HUES64 (cell line): ENCODE measurements around the gene PTPN2.

Experiments
- H3K27ac ChIP-seq: 2 replicates; pipeline ENCODE4 v1.7.0; 2013; ENCODE audit warnings: low read depth, low read length, inconsistent platforms
- H3K27me3 ChIP-seq: 2 replicates; pipeline ENCODE4 v1.6.1; 2013; ENCODE audit warnings: mild to moderate bottlenecking, low read length; ENCODE audit not compliant: insufficient read depth
- H3K36me3 ChIP-seq: 2 replicates; pipeline ENCODE4 v1.6.1; 2013; ENCODE audit warnings: mild to moderate bottlenecking, low read length; ENCODE audit not compliant: insufficient read depth
- H3K4me1 ChIP-seq: 2 replicates; pipeline ENCODE4 v1.6.1; 2013; ENCODE audit warnings: mild to moderate bottlenecking, low read length, moderate library complexity; ENCODE audit not compliant: insufficient read depth
- H3K4me3 ChIP-seq: 2 replicates; pipeline ENCODE4 v1.5.1; 2013; ENCODE audit warnings: mild to moderate bottlenecking, low read length, moderate library complexity
- H3K9ac ChIP-seq: 2 replicates; pipeline ENCODE4 v1.6.1; 2013; ENCODE audit warnings: mild to moderate bottlenecking, low read depth, low read length
- H3K9me3 ChIP-seq: 2 replicates; pipeline ENCODE4 v1.6.1; 2013; ENCODE audit warnings: low read depth, low read length; ENCODE audit not compliant: insufficient read depth
- WGBS: fragments of 150-250, 120-280 bp; methylation state at CpG from one replicate; pipeline ENCODE4 v1.1.7; 2013; ENCODE audit warnings: missing lambda C conversion rate; 5-methylcytosine and 5-hydroxymethylcytosine counted together

Gene PTPN2

GRCh38 chr18:12819841-12820240 lies 64.2 kb downstream of the PTPN2 start:
- Histone ChIP-seq H3K9me3 (no peaks in the 10 kb centered on the region), H3K4me1 (peaks cover 30% of the 10 kb centered on the region), H3K4me3 (no peak overlapping the region), H3K9ac (no peak overlapping the region), H3K27ac (no peak overlapping the region), H3K27me3 (no peaks in the 10 kb centered on the region), H3K36me3 (peaks cover 48% of the 10 kb centered on the region)
- WGBS: 73% methylated on average over 4 of the region's 5 CpGs

DNA sequence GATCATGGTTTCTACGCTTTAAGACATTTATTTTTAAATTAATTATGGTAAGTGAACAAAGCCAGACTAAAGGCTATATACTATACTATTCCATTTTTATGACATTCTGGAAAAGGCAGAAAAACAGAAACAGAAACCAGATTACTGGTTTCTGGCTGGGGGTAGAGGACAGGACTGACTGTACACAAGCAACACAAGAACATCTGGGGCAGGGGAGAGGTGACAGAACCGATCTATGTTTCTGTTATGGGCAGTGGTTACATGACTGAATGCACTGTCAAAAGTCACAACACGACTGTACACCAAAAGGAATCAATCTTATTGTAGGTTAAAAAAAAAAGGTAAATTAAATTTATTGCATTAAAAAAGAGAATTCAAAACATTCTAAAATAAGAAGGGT lies 64.7 kb downstream of the PTPN2 start:
- Histone ChIP-seq H3K4me1 (peaks cover 30% of the 10 kb centered on the region), H3K9ac (no peak overlapping the region), H3K9me3 (no peaks in the 10 kb centered on the region), H3K36me3 (peaks cover 47% of the 10 kb centered on the region), H3K27ac (no peak overlapping the region), H3K4me3 (no peak overlapping the region), H3K27me3 (no peaks in the 10 kb centered on the region)
- WGBS: 78% methylated on average over 1 of the region's 3 CpGs

- no peak overlapping the region for H3K27ac ChIP-seq
- H3K27me3 ChIP-seq: no peaks in the 10 kb centered on the region
- 93% methylated on average over 3 of the region's 3 CpGs for WGBS
- H3K4me3 ChIP-seq: no peak overlapping the region
- H3K4me1 ChIP-seq: peaks cover 30% of the 10 kb centered on the region
- peaks cover 50% of the 10 kb centered on the region for H3K36me3 ChIP-seq
- H3K9me3 ChIP-seq: no peaks in the 10 kb centered on the region
- H3K9ac ChIP-seq: no peak overlapping the region
Observed at GRCh38 chr18:12818243-12818642, 65.8 kb downstream of the PTPN2 start.

DNA sequence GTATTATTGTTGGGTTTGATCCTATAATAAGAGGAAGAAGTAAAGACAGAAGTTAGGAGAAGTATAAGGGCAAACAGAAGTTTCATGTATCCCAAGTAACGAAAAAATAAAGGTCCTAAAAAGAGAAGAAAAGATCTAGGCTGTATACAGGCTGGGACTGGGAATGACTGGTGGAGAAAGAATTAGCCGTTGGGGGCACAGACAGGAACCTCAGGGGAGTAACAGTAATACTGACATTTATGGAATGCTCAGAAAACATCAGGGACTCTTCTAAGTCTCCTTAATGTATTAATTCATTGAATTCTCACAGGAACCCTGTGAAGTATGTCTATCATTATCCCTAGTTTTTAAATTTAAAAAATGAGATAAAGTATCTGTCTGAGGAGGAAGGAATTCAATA lies 67.6 kb downstream of the PTPN2 start:
- Histone ChIP-seq H3K9me3 (no peaks in the 10 kb centered on the region), H3K9ac (no peak overlapping the region), H3K4me3 (no peak overlapping the region), H3K27me3 (no peaks in the 10 kb centered on the region), H3K27ac (no peak overlapping the region), H3K36me3 (peaks cover 55% of the 10 kb centered on the region), H3K4me1 (peaks cover 18% of the 10 kb centered on the region)
- WGBS: 91% methylated on average over 2 of the region's 2 CpGs

GRCh38 chr18:12811191-12811950 lies 72.7 kb downstream of the PTPN2 start:
- 93% methylated on average over 5 of the region's 6 CpGs for WGBS
- Histone ChIP-seq H3K27ac (no peak overlapping the region), H3K9me3 (no peaks in the 10 kb centered on the region), H3K4me3 (no peak overlapping the region), H3K4me1 (no peaks in the 10 kb centered on the region), H3K36me3 (peaks cover 43% of the 10 kb centered on the region), H3K27me3 (no peaks in the 10 kb centered on the region), H3K9ac (no peak overlapping the region)

- Histone ChIP-seq H3K4me1 (no peaks in the 10 kb centered on the region), H3K9ac (no peak overlapping the region), H3K36me3 (peaks cover 26% of the 10 kb centered on the region), H3K9me3 (no peaks in the 10 kb centered on the region), H3K27me3 (no peaks in the 10 kb centered on the region), H3K4me3 (no peak overlapping the region), H3K27ac (no peak overlapping the region)
- WGBS: 96% methylated on average over 1 of the region's 1 CpG
Observed at GRCh38 chr18:12803069-12803936, 80.7 kb downstream of the PTPN2 start.

DNA sequence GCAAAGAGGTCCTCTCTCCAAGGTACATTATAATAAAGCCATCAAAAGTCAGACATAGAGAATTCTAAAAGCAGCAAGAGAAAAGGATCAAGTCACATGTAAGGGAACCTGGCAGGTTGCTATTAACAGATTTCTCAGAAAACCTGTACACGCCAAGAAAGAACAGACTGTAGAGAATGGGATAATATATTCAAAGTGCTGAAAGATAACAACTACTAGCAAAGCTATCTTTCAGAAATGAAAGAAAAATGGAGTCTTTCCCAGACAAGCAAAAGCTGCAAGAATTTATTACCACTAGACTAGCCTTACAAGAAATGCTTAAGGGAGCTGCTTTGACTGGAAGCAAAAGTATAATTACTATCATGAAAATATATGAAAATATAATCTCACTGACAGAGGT lies 81.5 kb downstream of the PTPN2 start:
- 100% methylated on average over 1 of the region's 1 CpG for WGBS
- H3K36me3 ChIP-seq: peaks cover 34% of the 10 kb centered on the region
- H3K9ac ChIP-seq: no peak overlapping the region
- no peak overlapping the region for H3K4me3 ChIP-seq
- H3K9me3 ChIP-seq: no peaks in the 10 kb centered on the region
- no peak overlapping the region for H3K27ac ChIP-seq
- no peaks in the 10 kb centered on the region for H3K27me3 ChIP-seq
- no peaks in the 10 kb centered on the region for H3K4me1 ChIP-seq

DNA sequence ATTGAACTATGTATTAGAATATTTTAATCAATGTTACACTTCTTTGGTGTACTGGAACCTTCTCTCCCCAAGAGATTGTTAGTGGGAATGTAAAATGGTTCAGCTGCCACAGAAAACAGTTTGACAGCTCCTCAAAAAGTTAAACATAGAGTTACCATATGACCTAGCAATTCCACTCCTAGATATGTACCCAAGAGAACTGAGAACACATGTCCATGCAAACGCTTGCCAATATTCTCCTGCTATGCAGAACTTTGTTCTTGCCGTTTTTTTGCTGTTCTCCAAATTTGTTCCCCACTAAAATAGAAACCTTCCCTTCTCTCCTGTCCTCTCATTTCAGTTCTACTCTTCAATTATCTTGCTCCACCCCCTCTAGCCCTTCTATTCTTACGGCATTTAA lies 87.6 kb downstream of the PTPN2 start:
- no peak overlapping the region for H3K9ac ChIP-seq
- no peaks in the 10 kb centered on the region for H3K9me3 ChIP-seq
- no peak overlapping the region for H3K27ac ChIP-seq
- H3K27me3 ChIP-seq: no peaks in the 10 kb centered on the region
- no peaks in the 10 kb centered on the region for H3K4me1 ChIP-seq
- WGBS: 91% methylated on average over 2 of the region's 3 CpGs
- no peak overlapping the region for H3K4me3 ChIP-seq
- peaks cover 51% of the 10 kb centered on the region for H3K36me3 ChIP-seq

DNA sequence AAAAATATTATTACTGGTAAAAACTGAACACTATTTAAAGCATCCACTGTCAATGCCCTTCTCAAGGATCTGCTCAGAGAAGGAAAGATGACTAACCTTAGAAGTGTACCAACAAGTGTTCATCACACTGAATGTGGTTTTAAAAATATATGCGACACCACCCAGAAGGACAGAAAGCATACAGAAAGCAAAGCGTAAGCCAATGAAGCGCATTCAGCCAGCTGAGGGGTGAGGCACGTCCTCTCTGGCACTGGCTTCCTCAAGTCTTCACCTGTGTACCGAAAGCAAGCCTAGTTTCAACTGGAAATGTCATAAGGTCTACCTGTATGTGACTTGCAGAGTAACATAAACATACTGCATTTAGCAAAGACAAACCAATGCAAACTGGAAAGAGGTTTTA lies 92.4 kb downstream of the PTPN2 start:
- H3K9me3 ChIP-seq: no peaks in the 10 kb centered on the region
- H3K4me3 ChIP-seq: no peak overlapping the region
- H3K9ac ChIP-seq: no peak overlapping the region
- peaks cover 22% of the 10 kb centered on the region for H3K36me3 ChIP-seq
- WGBS: 95% methylated on average over 5 of the region's 5 CpGs
- H3K27me3 ChIP-seq: no peaks in the 10 kb centered on the region
- H3K27ac ChIP-seq: no peak overlapping the region
- H3K4me1 ChIP-seq: no peaks in the 10 kb centered on the region

DNA sequence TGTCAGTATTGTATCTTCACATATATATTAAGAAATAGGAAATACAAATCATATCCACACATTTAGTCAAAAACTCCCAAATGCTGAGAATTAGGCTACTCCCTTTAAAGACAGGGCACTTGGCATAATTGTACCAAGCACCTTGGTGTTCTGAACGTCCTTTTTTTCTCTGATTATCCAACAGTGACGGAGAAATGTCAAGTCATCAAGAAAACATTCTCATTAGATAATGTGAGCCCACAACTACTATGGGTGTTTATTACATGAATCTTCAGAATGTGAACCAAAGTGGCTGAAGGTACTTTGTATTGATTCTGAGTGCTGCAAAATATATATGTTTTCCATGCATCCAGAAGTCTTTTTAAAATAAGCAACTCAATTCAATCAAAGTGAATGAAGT lies 97.4 kb downstream of the PTPN2 start:
- 98% methylated on average over 2 of the region's 2 CpGs for WGBS
- H3K27me3 ChIP-seq: no peaks in the 10 kb centered on the region
- H3K9me3 ChIP-seq: no peaks in the 10 kb centered on the region
- no peak overlapping the region for H3K4me3 ChIP-seq
- no peaks in the 10 kb centered on the region for H3K4me1 ChIP-seq
- H3K27ac ChIP-seq: no peak overlapping the region
- H3K9ac ChIP-seq: no peak overlapping the region
- H3K36me3 ChIP-seq: 0 out of 2 replicates have a peak, but pooled peaks cover 3% of the 10 kb centered on the region

GRCh38 chr18:12783524-12783923 lies 100.5 kb downstream of the PTPN2 start:
- Histone ChIP-seq H3K27me3 (peaks cover under 1% of the 10 kb centered on the region; the same call in 1 of the 2 replicates), H3K9me3 (no peaks in the 10 kb centered on the region), H3K4me1 (no peaks in the 10 kb centered on the region), H3K9ac (no peak overlapping the region), H3K27ac (no peak overlapping the region), H3K4me3 (no peak overlapping the region), H3K36me3 (no peaks in the 10 kb centered on the region)
- WGBS: 93% methylated on average over 8 of the region's 8 CpGs
